Measurements from ENCODE around the gene PLXNC1.

GRCh38 chr12:94207467-94207848, 59.1 kb downstream of the PLXNC1 start:
- TF ChIP-seq CTCF (IDR thresholded peaks at IDR 0.05) = no peak
- TF ChIP-seq POLR2A (IDR thresholded peaks at IDR 0.05) = no peak
- TF ChIP-seq POLR2AphosphoS5 (IDR thresholded peaks at IDR 0.05; ENCODE audit: insufficient read depth in 1 of 2, low read depth in 1 of 2) = no peak
